Left renal pelvis (tissue), 4 donors: ENCODE measurements around the gene THRAP3. TPM values are rescaled to one million over a fixed set of nuclear protein-coding genes. Genes with fewer than 3 reads are reported as not detected.
"Not testable (repeated sequence)": the region's sequence is repeated elsewhere in the genome, so short reads cannot be mapped to it uniquely, and the experiment has no call there.

ENCODE experiments used
- DNase-seq, 4 donors: peaks; one replicate each; pipeline ENCODE4 v3.0.0-alpha.2; 2013; ENCODE audit warnings: low read depth in 4 of 4, low spot score in 3 of 4
- polyA plus RNA-seq, 4 donors: library from polyadenylated mRNA; unstranded; fragments of 120-200 nt; gene quantifications; one replicate each; pipeline ENCODE4 v1.2.1, GENCODE V29; 2013; ENCODE audit not compliant: insufficient read length in 4 of 4

The THRAP3 gene
- polyA plus RNA-seq = 100 to 1,000 TPM; 109 to 147 (median 143) TPM

DNA sequence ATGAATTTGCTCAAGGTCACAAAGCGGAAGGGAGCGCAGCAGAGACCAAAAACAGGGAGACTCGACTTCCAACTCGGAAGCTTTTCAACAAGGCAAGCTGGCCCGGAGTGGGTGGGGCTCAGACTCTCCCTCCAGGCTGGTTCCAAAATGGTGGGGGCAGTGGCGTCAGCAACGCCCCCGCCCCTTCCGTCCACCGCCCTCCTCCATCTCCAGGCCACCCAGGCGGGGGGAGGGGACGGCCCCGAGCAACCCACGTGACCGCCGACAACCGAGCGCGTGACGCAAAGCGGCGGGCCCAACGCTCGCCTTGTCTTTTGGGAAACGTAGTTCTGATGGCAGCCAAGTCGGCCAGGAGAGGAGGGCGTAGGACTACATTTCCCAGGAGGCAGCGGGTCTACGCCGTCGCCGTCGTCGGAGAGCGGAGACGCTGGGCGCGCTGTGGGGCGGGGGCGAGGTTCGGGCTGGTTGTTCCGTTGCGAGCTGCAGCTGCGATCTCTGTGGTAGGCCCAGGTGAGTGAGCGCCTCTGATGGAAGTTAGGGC, at the start of gene THRAP3:
TSS of gene THRAP3 (plus strand) at position 448 of the 541 bp plus-strand sequence. CDS start 58,121 bp downstream, outside the sequence.
- peak; percentile 97 to 99 (median 98) for DNase-seq

GRCh38 chr1:36174713-36175112, 49.5 kb upstream of the THRAP3 start:
- no peak for DNase-seq

DNA sequence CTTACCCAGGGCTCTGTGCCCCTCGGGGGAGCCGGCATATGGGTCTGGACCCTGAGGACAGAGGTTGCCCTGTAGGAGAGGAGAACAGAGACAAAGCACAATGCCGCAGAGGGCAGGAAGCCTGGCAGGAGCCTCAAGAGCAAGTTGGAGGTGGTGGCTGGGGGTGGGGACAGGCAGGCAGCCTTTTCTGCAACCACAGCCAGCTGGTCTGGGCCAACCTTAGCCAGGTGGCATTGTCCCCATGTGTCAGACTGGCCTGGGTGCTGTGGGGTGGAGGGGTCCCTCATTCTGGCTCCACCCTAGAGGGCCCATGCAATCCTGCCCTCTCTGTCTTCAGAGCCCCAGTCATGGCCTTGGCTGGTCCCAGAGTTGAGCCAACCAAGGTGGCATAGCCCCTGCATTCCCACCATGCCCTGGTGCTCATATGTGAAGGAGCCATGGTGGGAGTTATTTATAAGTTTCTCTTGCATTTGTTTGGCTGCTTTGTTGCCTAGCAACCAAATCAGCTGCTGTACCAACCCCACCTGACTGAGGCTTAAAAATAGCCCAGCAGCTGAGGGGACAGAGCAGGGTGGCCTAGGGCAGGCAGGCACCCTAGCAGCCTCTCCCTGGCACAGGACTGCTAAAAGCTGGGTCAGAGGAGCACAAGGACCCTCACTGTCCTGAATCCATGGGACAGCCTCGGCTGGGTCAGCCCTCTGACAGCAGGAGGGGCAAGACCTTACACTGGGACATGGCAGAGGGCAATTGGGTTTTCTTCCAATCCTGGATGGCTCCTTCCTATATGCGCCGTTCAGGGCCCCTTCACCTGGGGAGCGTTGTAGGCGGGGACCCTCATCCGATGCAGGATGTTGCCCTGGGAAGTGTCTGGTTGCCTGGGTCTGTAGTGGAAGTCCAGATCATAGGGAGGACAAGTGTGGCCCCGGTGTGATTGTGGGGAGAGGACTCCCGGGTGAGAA, 48.8 kb upstream of the THRAP3 start:
- no peak for DNase-seq

DNA sequence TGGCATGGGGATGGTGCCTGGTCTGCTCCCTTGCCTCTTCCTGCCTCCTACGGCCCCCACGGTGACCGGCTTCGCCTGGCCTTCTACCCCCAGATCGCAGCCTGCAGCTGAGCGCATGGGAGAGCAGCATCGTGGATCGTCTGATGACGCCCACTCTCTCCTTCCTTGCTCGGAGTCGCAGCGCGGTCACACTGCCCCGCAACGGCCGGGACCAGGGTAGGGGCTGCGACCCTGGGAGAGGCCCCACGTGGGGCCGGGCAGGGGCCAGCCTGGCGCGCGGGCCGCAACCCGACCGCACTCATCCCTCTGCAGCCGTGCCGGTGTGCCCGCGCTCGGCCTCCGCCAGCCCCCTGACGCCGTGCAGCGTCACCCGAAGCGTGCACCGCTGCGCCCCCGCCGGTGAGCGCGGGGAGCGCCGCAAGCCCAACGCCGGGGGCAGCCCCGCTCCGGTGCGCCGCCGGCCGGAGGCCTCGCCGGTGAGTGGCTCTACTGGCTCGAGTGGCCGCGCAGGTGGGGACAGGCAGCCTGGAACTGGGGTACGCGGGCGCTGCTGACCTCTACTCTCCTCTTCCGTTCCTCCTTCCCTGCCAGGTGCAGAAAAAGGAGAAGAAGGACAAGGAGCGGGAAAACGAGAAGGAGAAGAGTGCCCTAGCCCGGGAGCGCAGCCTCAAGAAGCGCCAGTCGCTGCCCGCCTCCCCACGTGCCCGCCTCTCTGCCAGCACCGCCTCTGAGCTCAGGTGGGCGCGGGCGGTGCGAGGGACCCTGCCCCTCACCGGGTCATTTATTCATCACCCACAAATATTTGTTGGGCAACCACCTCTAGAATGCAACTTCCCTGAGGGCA, 47.9 kb upstream of the THRAP3 start:
- no peak for DNase-seq

GRCh38 chr1:36177589-36178431, 46.4 kb upstream of the THRAP3 start:
- no peak for DNase-seq

DNA sequence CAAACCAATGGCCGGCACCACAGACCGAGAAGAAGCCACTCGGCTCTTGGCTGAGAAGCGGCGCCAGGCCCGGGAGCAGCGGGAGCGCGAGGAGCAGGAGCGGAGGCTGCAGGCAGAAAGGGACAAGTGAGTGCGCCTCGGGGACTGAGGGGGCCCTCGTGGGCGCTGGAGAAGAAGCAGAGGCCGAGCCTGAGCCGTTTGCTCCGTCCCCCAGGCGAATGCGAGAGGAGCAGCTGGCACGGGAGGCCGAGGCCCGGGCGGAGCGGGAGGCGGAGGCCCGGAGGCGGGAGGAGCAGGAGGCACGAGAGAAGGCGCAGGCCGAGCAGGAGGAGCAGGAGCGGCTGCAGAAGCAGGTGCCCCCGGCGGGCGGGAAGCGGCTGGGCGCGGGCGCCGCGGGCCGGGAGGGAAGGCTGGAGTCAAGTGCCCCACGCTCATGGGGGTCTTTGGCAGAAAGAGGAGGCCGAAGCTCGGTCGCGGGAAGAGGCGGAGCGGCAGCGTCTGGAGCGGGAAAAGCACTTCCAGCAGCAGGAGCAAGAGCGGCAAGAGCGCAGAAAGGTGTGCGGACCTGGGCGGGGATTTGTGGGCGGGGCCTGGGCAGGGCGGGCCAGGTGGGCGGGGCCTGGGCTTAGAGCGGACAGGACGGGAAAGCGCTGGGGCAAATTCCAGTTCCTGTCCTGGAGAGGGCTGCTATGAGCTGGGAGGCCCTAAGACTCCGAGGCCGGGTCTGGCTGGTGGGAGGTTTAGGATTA, 45.6 kb upstream of the THRAP3 start:
- no peak for DNase-seq

- no peak for DNase-seq
Measured at GRCh38 chr1:36179220-36179600, 45.0 kb upstream of the THRAP3 start.

DNA sequence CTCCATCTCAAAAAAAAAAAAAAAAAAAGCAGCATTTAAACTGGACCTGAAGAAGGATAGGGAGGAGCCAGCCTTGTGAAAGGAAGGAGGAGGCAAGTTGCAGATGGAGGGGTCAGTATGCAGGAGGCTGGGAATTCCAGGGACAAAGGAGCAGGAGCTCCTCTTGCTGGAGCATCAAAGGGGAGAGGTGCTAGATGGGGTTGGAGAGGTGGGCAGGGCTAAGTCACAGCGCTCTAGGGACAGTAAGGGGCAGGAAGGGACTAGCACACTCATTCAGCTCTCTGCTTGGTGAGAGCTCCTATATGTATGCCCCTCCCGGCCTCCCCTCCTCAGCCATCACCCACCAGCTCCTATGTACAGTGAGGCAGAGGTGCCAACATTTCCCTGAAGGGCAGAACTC, 41.5 kb upstream of the THRAP3 start:
- no peak for DNase-seq

DNA sequence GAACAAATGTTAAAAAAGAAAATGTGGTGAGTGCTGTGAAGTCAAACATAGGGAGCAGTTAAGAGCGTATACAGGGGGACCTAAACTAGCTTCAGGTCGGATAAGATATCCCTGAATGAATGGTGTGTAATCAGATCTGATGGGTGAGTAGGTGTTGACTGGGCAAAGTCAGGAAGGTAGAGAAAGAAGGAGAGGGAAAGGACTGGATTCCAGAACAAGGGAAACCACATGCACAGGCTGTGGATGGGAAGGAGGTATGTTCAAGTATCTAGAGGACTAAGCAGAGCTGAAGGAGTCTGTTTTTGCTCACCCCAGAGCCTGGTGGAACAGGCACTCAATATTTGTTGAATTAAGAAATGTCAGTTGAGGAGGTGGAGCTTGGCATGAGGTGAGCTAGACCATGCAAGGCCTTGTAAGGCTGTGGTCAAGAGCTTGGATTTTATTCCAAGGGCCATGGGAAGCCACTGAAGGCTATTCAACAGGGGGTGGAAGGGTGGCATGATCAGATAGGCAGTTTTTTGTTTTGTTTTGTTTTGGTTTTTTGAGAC, 40.9 kb upstream of the THRAP3 start:
- DNase-seq = no peak

DNA sequence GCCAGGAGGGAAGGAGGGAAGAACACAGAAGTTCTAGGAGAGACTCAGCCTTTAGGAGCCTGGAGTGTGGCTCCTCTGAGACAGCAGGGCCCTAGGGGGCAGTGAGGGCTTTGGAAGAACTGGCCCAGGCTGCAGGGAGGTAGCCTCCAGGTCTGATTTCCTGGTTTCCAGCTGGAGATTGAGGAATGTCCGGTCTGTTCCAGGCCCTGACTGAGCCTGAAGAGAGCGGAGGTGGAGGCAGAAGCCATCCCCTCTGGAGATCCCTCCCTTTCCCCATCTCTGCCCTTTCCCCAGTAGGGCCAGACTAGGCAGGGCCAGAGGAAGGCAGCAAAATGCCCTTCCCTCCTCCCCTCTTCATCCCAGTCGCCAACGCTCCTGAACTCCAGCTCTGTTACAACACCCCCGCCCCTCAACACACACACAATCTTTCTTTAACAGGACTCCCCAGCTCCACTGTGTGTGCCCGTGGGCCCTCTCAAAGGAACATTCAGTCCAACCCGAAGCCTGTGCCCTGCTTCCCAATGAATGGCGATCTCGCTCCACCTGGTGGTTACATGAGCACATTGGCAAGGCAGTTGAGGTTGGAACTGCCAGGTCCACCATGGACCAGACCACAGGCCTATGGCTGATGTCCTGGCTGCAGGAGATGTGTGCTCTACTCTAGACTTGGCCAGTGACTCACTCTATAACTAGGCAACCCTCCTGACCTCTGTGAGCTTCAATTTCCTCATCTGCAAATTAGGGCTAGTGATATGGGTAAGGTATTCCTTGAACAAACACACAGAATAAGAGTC, 36.2 kb upstream of the THRAP3 start:
- peak; percentile 47 to 77 (median 64) for DNase-seq

DNA sequence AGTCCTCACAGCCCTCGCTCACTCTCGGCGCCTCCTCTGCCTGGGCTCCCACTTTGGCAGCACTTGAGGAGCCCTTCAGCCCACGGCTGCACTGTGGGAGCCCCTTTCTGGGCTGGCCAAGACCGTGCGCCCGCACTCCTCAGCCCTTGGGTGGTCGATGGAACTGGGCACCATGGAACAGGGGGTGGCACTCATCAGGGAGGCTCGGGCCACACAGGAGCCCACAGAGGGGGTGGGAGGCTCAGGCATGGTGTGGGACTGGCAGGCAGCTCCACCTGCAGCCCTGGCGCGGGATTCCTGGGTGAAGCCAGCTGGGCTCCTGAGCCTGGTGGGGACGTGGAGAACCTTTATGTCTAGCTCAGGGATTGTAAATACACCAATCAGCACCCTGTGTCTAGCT, 27.4 kb upstream of the THRAP3 start:
- DNase-seq = not testable (repeated sequence)

- no peak for DNase-seq
Measured at GRCh38 chr1:36198641-36199040, 25.6 kb upstream of the THRAP3 start.

- DNase-seq = no peak
Measured at GRCh38 chr1:36199934-36200741, 24.1 kb upstream of the THRAP3 start.

DNA sequence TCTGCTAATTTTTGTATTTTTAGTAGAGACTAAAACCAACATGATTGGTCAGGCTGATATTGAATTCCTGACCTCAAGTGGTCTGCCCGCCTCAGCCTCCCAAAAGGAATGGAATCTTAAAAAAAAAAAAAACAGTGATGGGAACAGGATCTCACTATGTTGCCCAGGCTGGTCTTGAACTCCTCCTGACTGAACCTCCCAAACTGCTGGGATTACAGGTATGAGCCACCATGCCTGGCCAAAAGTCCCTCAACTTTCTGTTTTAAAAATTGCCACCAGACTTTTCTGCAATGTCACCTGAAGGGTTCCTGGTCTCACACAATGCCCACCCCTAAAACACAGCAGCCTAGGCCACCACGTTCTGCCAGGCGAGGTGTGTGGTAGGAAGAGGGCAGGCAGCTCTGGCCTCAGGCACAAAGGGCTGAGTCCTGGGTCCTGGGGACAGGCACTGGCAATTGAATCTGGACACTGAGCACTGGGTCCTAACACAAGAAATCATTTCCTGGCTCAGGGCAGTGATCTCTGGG, 21.2 kb upstream of the THRAP3 start:
- DNase-seq = no peak

GRCh38 chr1:36203554-36204346, 20.5 kb upstream of the THRAP3 start:
- no peak for DNase-seq

DNA sequence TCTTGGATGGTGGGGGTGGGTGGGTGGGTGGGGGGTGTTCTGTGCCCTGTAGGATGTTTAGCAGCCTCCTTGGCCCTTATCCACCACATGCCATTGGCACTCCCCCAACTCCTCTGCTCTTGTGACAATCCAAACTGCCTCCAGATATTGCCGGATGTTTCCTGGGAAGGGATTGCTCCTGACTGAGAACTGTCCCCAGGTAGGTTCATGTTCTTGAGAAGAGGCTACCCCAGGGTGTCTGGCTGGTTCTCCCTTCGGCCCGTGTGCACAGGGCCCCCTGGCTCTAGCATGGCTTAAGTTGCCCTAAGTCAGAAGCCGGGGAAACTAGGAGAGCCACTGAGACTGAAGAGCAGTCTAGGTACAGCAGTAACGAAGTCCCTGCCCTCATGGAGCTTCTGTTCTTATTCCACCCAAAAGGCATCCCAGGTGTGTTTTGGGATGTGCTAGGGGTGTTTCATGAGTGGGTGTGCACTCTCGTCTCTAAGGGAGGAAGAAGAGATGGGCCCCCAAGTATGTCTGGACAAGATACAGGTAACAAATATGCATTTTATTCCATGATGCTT, 19.8 kb upstream of the THRAP3 start:
- no peak for DNase-seq
